ENCODE measurements around the gene RPS21.

DNA sequence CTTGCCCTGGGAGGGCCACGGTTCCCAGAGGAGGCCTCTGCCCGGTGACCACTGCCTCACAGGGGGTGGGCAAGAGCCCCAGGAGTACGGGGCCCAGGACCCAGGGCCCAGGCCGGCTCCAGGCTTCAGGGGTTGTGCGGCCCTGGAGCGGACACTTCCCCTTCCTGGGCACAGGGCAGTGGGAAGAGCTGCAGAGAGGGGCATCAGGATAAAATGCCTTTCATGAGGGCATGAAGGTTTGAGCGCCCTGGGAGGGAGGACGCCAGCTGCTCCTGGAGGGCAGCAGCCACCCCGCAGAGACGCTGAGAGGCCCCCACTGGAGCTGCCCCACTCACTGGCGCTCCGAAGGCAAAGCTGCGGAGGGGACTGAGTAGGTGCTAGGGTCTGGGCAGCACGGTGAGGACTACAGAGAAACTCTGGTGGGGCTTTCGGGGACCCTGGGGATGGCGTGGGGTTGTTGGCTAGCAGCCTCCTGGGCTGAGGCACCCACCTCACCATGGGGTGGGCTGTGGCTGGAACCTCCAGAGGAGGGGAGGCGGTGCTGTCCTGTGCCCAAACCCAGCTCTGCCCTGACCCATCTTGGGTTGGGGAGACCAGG, 30.2 kb upstream of the RPS21 start:
- TF ChIP-seq, protein P1, sequence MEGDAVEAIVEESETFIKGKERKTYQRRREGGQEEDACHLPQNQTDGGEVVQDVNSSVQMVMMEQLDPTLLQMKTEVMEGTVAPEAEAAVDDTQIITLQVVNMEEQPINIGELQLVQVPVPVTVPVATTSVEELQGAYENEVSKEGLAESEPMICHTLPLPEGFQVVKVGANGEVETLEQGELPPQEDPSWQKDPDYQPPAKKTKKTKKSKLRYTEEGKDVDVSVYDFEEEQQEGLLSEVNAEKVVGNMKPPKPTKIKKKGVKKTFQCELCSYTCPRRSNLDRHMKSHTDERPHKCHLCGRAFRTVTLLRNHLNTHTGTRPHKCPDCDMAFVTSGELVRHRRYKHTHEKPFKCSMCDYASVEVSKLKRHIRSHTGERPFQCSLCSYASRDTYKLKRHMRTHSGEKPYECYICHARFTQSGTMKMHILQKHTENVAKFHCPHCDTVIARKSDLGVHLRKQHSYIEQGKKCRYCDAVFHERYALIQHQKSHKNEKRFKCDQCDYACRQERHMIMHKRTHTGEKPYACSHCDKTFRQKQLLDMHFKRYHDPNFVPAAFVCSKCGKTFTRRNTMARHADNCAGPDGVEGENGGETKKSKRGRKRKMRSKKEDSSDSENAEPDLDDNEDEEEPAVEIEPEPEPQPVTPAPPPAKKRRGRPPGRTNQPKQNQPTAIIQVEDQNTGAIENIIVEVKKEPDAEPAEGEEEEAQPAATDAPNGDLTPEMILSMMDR (IDR thresholded peaks at IDR 0.05; ENCODE audit: borderline replicate concordance, extremely low read depth, low read length, poor library complexity, severe bottlenecking) = no peak
- no peak for TF ChIP-seq EZH2 (IDR thresholded peaks at IDR 0.05; ENCODE audit: borderline replicate concordance, low read depth, low read length, severe bottlenecking)
